Measurements from ENCODE around the gene HMOX1.
"Not testable (repeated sequence)": the region's sequence is repeated elsewhere in the genome, so short reads cannot be mapped to it uniquely, and the experiment has no call there.

HMOX1 gene

GRCh38 chr22:35435201-35435740 is 54.4 kb downstream of the HMOX1 start:
- no peak for DNase-seq (ENCODE audit: low read depth)

GRCh38 chr22:35436421-35436820 is 55.5 kb downstream of the HMOX1 start:
- DNase-seq (ENCODE audit: low read depth), result no peak

- DNase-seq (ENCODE audit: low read depth), result no peak
Measured at GRCh38 chr22:35437049-35437448, 56.2 kb downstream of the HMOX1 start.

GRCh38 chr22:35438673-35439364 is 57.9 kb downstream of the HMOX1 start:
- not testable (repeated sequence) for DNase-seq (ENCODE audit: low read depth)

GRCh38 chr22:35439365-35439717 is 58.4 kb downstream of the HMOX1 start:
- DNase-seq (ENCODE audit: low read depth), result no peak

GRCh38 chr22:35440129-35440528 is 59.2 kb downstream of the HMOX1 start:
- DNase-seq (ENCODE audit: low read depth), result no peak

GRCh38 chr22:35441489-35442100 is 60.7 kb downstream of the HMOX1 start:
- no peak for DNase-seq (ENCODE audit: low read depth)

- no peak for DNase-seq (ENCODE audit: low read depth)
Measured at GRCh38 chr22:35442471-35442870, 61.6 kb downstream of the HMOX1 start.

- DNase-seq (ENCODE audit: low read depth), result no peak
Measured at GRCh38 chr22:35443338-35443737, 62.4 kb downstream of the HMOX1 start.

Measured in HS-5 (cell line).